Loucy (cell line): ENCODE results near the gene ERP27.

Experiments
- H2AFZ ChIP-seq: fragments of 200-600 bp; sonication (generic); 2 replicates; pipeline ENCODE4 v1.6.0; 2016; ENCODE audit warnings: antibody characterized with exemption, mild to moderate bottlenecking, low read length, moderate library complexity
- H3F3A ChIP-seq: fragments of 200-600 bp; 2 replicates; pipeline ENCODE4 v1.6.0; 2016; ENCODE audit warnings: antibody characterized with exemption, low read depth, mild to moderate bottlenecking
- H3K27me3 ChIP-seq: fragments of 200-600 bp; sonication (generic); 2 replicates; pipeline ENCODE4 v1.6.1; 2014; ENCODE audit warnings: low read length, mild to moderate bottlenecking; ENCODE audit not compliant: insufficient read depth, poor library complexity, severe bottlenecking
- H3K36me3 ChIP-seq: fragments of 200-600 bp; sonication (generic); 2 replicates; pipeline ENCODE4 v1.6.1; 2016; ENCODE audit warnings: low read length; ENCODE audit not compliant: insufficient read depth
- H3K4me1 ChIP-seq: fragments of 200-600 bp; sonication (generic); 2 replicates; pipeline ENCODE4 v1.5.1; 2014; ENCODE audit warnings: low read length, mild to moderate bottlenecking; ENCODE audit not compliant: insufficient read depth, poor library complexity, severe bottlenecking
- H3K4me2 ChIP-seq: fragments of 200-600 bp; sonication (generic); 2 replicates; pipeline ENCODE4 v1.6.0; 2014; ENCODE audit warnings: antibody characterized with exemption, low read length, low read depth, mild to moderate bottlenecking; ENCODE audit not compliant: poor library complexity, severe bottlenecking
- H3K4me3 ChIP-seq: fragments of 200-600 bp; sonication (generic); 2 replicates; pipeline ENCODE4 v1.5.1; 2014; ENCODE audit warnings: low read length, mild to moderate bottlenecking, mixed read lengths; ENCODE audit not compliant: poor library complexity, severe bottlenecking
- H3K79me2 ChIP-seq: fragments of 200-600 bp; sonication (generic); 2 replicates; pipeline ENCODE4 v1.6.1; 2014; ENCODE audit warnings: low read length; ENCODE audit not compliant: insufficient read depth
- H3K9ac ChIP-seq: fragments of 200-600 bp; sonication (generic); 2 replicates; pipeline ENCODE4 v1.6.0; 2014; ENCODE audit warnings: mild to moderate bottlenecking, low read depth, low read length, moderate library complexity; ENCODE audit not compliant: poor library complexity, severe bottlenecking
- H3K9me2 ChIP-seq: fragments of 200-600 bp; sonication (generic); replicated peaks from 2 replicates; pipeline ENCODE4 v1.6.1; 2016; ENCODE audit warnings: low read depth, low read length, mixed read lengths
- H3K9me3 ChIP-seq: fragments of 200-600 bp; sonication (generic); 2 replicates; pipeline ENCODE4 v1.6.1; 2014; ENCODE audit warnings: mild to moderate bottlenecking, antibody characterized with exemption, low read length, low read depth; ENCODE audit not compliant: insufficient read depth
- H4K20me1 ChIP-seq: fragments of 200-600 bp; sonication (generic); 2 replicates; pipeline ENCODE4 v1.6.0; 2014; ENCODE audit warnings: antibody characterized with exemption, low read length, mild to moderate bottlenecking; ENCODE audit not compliant: insufficient read depth, poor library complexity, severe bottlenecking
- EZH2phosphoT487 ChIP-seq: fragments of 200-600 bp; IDR thresholded peaks from 2 replicates; pipeline ENCODE4 v1.6.1; 2018; ENCODE audit warnings: antibody characterized with exemption, mild to moderate bottlenecking, moderate library complexity, borderline replicate concordance
- TF ChIP-seq, protein P1 (sequence below): fragments of 200-600 bp; sonication (generic); conservative IDR thresholded peaks from 2 replicates; pipeline ENCODE4 v1.5.1; 2014; ENCODE audit warnings: mild to moderate bottlenecking, antibody characterized with exemption, low read length

The ERP27 gene

DNA sequence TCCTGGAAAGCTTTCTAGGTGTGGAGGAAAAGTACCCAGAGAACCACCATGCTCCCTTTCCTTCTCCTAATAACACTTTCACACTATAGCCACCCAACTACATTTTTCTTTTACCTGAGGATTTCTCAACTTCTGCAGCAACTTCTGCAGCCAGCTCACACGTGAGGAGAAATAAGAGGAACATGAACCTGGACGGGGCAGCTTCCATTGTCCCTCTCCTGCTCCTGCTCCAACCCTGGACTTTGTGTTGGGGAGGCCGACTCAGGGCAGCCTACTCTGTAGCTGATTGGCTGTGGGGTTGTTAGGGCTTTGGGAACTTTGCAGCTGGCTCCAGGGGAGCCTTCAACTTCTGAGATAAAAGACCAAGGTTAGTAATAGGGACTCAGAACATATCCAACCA lies at the start of gene ERP27:
Gene ERP27 (minus strand): TSS at position 237 of the 400 bp plus-strand sequence. CDS start 29 bp downstream, at position 208.
- H3K4me2 ChIP-seq: no peak within 1 kb of the TSS
- no peak within 1 kb of the TSS for H3K9ac ChIP-seq
- no peaks in the 10 kb centered on the region for H3K79me2 ChIP-seq
- H4K20me1 ChIP-seq: peaks cover 8% of the 10 kb centered on the region
- H3K9me3 ChIP-seq: no peaks in the 10 kb centered on the region
- H3K27me3 ChIP-seq: no peaks in the 10 kb centered on the region
- H3K4me1 ChIP-seq: peaks cover 26% of the 10 kb centered on the region
- H3K4me3 ChIP-seq: no peak within 1 kb of the TSS
- H3F3A ChIP-seq: peaks cover 11% of the 10 kb centered on the region; the same call in 1 of the 2 replicates
- peaks cover 38% of the 10 kb centered on the region for H3K36me3 ChIP-seq
- no peak within 1 kb of the TSS for H2AFZ ChIP-seq
- TF ChIP-seq EZH2phosphoT487: no peak
- TF ChIP-seq, protein P1, sequence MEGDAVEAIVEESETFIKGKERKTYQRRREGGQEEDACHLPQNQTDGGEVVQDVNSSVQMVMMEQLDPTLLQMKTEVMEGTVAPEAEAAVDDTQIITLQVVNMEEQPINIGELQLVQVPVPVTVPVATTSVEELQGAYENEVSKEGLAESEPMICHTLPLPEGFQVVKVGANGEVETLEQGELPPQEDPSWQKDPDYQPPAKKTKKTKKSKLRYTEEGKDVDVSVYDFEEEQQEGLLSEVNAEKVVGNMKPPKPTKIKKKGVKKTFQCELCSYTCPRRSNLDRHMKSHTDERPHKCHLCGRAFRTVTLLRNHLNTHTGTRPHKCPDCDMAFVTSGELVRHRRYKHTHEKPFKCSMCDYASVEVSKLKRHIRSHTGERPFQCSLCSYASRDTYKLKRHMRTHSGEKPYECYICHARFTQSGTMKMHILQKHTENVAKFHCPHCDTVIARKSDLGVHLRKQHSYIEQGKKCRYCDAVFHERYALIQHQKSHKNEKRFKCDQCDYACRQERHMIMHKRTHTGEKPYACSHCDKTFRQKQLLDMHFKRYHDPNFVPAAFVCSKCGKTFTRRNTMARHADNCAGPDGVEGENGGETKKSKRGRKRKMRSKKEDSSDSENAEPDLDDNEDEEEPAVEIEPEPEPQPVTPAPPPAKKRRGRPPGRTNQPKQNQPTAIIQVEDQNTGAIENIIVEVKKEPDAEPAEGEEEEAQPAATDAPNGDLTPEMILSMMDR: no peak
- no peaks in the 10 kb centered on the region for H3K9me2 ChIP-seq

DNA sequence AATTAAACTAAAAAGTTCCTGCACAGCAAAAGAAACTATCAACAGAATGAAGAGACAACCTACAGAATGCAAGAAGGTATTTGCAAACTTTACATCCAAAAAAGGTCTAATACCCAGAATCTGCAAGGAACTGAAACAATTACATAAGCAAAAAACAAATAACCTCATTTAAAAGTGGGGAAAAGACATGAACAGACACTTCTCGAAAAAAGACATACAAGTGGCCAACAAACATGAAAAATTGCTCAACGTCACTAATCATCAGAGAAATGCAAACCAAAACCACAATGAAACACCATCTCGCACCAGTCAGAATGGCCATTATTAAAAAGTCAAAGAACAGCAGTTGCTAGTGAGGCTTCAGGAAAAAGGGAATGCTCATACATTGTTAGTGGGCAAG lies 49.7 kb upstream of the ERP27 start:
- Histone ChIP-seq H3K9me3 (no peaks in the 10 kb centered on the region), H3K9ac (no peak overlapping the region), H3K9me2 (no peaks in the 10 kb centered on the region), H3K4me2 (no peak overlapping the region), H3K36me3 (no peaks in the 10 kb centered on the region), H3K4me3 (no peak overlapping the region), H3K79me2 (no peaks in the 10 kb centered on the region), H3F3A (no peaks in the 10 kb centered on the region), H4K20me1 (no peaks in the 10 kb centered on the region), H2AFZ (no peak overlapping the region), H3K4me1 (peaks cover 22% of the 10 kb centered on the region), H3K27me3 (no peaks in the 10 kb centered on the region)
- TF ChIP-seq, protein P1: no peak
- no peak for TF ChIP-seq EZH2phosphoT487

DNA sequence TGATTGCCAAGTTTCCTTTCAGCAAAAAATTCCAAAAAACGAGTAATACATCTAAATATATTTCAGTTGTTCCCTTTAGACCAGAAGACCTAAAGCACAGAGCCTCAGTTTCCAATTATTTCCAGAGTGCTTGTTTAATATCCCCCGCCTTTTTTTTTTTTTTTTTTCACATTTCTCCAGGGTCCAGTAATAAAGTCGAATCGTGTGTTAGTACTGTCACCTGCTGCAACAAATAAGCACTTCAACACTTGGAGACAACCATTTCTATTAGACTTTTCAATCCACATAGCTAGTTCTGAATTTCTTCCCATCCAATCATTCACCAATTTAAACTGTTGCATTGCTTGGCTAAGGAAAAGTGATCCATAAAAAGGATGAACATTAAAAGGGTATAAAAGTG lies 48.1 kb upstream of the ERP27 start:
- H3K4me2 ChIP-seq: no peak overlapping the region

More for the DNA sequence above, 48.1 kb upstream of the ERP27 start:
- H3F3A ChIP-seq: no peaks in the 10 kb centered on the region
- H3K27me3 ChIP-seq: no peaks in the 10 kb centered on the region
- H3K36me3 ChIP-seq: no peaks in the 10 kb centered on the region
- no peaks in the 10 kb centered on the region for H4K20me1 ChIP-seq
- H2AFZ ChIP-seq: no peak overlapping the region
- no peaks in the 10 kb centered on the region for H3K9me3 ChIP-seq
- H3K79me2 ChIP-seq: no peaks in the 10 kb centered on the region
- H3K9me2 ChIP-seq: no peaks in the 10 kb centered on the region
- TF ChIP-seq, protein P1: peak; percentile 63
- no peak for TF ChIP-seq EZH2phosphoT487
- peaks cover 28% of the 10 kb centered on the region for H3K4me1 ChIP-seq
- H3K4me3 ChIP-seq: no peak overlapping the region
- H3K9ac ChIP-seq: no peak overlapping the region
